Stimulated activated CD8-positive, alpha-beta memory T cell treated with anti-CD3 and anti-CD28 coated beads, Interleukin-12 subunit alpha, Interleukin-12 subunit beta, amount 100 ng/mL, for 1 hour (primary cell): Measurements from ENCODE around the gene BTBD9.

Experiments used
- DNase-seq: peaks from one replicate; pipeline ENCODE4 v3.0.0-alpha.2; 2020; ENCODE audit warnings: low read depth

Gene BTBD9

GRCh38 chr6:38593998-38594665 lies 45.6 kb downstream of the BTBD9 start:
- no peak for DNase-seq

- DNase-seq, result no peak
Observed at GRCh38 chr6:38593409-38593808, 46.3 kb downstream of the BTBD9 start.

DNA sequence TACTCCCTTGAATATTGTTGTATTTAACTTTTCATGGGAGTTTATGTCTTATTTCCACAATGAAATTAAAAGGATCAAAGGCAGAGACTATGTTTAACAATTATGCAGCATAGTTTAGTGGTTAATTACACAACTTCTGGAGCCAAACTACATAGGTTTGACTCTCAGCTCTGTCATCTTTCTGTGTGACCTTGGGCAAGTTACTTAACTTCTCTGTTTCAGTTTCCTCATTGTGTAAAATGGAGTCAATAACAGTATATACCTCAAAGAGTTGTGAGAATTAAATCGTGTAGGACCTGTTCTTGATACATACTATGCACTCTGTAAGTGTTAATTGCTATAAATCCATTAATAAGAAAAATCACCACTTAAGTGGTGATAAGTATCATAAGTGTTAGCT lies 48.3 kb downstream of the BTBD9 start:
- DNase-seq, result no peak

GRCh38 chr6:38589367-38589720 lies 50.4 kb downstream of the BTBD9 start:
- no peak for DNase-seq

DNA sequence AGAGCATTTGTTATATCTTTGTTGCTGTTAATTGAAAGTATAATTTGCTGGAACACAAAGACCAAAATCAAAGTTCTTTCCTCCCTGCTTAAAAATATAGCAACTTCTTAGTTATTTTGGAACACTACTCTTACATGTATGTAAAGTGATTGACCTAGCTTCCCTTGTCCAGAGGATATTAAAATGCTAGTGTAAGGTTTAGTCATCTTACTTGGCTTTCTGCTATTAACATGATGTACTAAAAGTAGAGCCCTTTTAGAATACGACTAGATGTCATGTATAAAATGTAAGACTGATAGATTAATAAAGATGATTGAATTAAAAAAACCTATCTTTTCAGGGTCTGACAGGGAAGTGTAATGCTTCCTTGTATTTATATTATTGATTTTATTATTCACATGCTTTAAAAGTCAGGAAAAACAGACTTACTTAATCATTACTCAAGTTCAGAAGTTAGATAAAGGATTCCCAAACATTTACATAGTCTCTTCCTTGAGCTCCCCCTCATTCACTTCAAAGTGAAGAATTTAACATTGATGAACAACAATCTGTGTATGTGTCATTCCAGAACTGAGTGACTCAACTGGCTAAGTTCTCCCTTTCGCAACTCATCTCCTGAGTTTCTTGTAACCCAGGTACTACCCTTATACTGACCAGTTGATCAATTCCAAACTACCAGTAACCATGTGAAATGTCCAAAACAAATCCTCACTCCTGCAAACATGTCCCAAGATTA lies 50.9 kb downstream of the BTBD9 start:
- no peak for DNase-seq

- DNase-seq, result no peak
Observed at GRCh38 chr6:38587766-38588362, 51.9 kb downstream of the BTBD9 start.

GRCh38 chr6:38586992-38587391 lies 52.7 kb downstream of the BTBD9 start:
- DNase-seq, result no peak

GRCh38 chr6:38584731-38585130 lies 55.0 kb downstream of the BTBD9 start:
- no peak for DNase-seq

DNA sequence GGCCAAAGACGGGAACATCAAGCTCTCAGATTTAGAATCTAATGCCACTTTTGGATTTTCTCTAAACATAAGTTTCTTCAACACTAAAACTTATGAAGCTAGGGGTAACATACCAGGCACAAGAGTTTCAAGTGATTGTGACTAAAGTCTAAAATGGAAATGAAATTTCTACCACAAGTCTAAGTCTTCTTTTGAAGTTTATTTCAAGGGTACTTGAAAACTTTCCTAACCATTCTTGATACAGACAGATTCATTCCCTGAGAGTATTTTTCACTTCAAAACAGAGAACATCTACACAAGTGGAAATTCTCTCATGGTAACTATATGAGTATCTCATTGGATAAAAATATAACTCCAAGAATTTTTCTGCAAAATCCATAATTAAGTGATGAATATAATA lies 56.2 kb downstream of the BTBD9 start:
- DNase-seq, result no peak

GRCh38 chr6:38580030-38580429 lies 59.7 kb downstream of the BTBD9 start:
- no peak for DNase-seq

- DNase-seq, result no peak
Observed at GRCh38 chr6:38579010-38579628, 60.6 kb downstream of the BTBD9 start.

GRCh38 chr6:38578075-38578474 lies 61.7 kb downstream of the BTBD9 start:
- DNase-seq, result no peak

DNA sequence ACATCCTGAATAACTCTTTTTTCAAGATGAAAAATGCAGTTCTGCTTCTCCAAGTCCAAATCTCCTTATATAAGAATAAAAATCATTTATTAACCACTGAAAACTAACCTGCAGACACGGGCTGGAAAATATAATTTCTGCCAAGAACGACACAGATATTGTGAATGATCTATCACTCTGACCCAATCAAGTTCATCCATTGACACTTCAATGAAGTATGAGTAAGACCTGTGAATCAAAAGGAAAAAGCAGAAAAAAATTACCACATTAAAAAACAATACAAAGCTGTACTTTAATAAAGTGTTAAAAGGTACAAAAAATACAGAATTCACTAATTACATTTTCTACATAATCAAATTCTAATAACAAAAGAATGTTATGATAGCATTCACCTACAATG lies 62.2 kb downstream of the BTBD9 start:
- no peak for DNase-seq

DNA sequence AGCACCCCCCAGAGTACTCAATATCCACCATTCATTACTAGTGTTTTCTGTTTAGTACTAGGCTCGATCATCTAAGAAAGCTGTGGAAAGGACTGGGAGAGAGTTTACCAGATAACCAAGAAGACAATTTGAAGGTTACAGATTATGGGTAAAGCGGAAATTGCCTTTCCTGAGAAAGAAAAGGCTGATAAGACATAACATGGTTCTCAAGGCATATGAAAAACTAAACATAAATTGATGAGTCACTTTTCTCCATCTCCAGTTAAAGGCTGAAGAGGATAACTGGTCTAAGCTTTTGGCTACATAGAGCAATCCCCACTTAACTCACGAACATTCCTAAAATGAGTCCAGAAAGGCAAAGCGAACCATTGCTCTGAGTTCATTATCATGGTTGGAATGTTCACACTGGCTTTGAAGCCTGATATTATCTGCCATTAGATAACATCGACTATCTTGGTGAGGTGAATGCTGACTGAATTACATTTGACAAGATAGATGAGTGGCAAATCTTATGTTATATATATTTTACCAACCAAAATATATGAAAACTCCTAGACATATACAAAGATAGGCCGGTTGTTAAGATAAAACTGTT lies 65.8 kb downstream of the BTBD9 start:
- DNase-seq, result no peak

DNA sequence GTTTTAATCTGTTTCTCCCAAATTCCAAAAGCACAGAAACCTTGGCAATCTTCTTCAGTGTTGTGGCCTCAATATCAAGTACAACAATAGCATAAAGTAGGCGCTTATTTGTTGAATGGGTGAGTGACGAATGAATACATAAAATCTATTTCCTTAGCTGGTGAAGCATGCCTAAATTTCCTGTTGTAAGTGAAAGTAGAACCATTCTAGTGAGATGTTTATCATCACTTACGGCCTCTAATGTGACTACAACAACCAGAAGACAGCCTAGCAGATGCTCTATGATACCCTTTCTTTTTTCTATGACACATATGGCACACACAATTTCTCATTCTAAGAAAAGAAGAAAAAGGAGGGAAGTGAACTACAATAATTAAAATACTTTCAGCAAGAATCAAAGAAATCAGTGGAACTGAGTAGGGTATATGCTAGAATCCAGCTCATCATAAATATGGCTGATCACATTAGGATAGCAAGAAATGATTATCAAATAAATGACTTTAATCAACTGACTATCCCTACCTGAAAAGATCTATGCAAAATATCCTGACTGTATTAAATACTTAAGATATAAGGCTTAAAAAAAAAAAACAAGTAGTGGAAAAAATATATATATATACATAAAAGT lies 67.4 kb downstream of the BTBD9 start:
- DNase-seq, result no peak

DNA sequence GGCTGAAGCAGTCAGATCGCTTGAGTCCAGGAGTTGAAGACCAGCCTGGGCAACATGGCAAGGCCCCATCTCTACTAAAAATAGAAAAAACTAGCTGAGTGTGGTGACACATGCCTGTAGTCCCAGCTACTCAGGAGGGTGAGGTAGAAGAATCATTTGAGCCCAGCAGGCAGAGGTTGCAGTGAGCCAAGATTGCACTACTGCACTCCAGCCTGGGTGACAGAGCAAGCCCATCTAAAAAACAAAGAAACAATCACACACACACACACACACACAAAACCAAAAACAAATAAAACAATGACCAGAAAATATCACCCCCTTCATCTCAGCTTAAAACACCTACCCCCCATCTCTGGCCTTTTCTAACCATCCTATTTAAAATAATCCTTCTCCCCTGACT lies 68.0 kb downstream of the BTBD9 start:
- DNase-seq, result no peak

- DNase-seq, result no peak
Observed at GRCh38 chr6:38570750-38571149, 69.0 kb downstream of the BTBD9 start.

DNA sequence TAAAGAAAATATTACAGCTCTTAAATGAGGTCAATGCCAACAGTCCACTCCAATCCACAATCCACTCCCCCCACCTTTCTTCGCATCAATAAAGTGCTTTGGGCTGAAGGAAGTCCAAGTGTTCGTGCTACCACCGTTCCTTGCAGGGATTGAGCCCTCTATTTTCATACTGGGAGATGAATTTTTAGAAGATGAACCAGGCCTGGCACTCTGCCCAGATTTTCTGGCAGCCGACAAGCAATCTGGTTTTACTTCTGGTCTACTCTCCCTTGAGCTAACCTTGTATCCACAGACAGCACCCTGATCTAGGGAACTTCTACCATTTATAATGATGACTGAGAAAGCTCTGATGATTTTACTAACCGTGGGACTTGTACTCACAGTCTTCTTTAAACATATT lies 72.3 kb downstream of the BTBD9 start:
- no peak for DNase-seq

GRCh38 chr6:38566295-38567030 lies 73.3 kb downstream of the BTBD9 start:
- DNase-seq, result no peak

DNA sequence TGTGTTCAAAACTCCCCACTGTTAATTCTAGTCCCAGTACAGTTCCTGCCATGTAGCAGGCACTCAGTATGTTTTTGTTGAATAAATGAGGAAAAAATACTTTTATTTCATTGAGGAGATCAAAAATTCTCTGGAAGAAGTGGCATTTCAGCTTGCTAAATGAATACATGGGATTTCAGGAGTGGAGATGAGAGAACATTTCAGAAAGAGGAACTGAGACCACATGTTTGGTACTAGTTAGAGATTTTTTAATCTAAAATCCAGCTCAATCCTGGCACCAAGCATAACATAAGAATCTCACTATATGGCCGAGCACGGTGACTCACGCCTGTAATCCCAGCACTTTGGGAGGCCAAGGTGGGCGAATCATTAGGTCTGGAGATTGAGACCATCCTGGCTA lies 75.4 kb downstream of the BTBD9 start:
- no peak for DNase-seq

DNA sequence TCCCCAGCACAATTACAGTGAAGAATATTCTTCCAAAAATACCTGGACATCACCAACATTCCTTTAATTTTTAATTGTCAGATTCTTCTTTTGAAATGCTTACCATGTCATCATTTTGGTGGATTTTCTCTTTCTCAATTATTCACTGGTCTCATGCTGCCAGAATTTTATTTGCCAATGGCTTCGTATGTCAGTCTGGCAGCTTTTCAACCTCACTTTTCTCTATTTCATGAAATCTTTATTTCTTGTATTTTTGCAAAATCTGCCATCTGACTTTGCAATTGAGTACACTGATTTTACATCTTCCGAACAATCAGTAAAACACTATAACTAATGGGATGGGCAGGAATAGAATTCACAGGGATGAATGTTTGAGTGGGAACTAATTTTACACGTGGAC lies 84.1 kb downstream of the BTBD9 start:
- DNase-seq, result no peak
